Activated CD8-positive, alpha-beta memory T cell treated with anti-CD3 and anti-CD28 coated beads, Interleukin-2, amount 50 U/mL, for 24 hours (primary cell): ENCODE measurements around the gene PALLD.

ENCODE experiments used
- DNase-seq: peaks from one replicate; pipeline ENCODE4 v3.0.0-alpha.2; 2020; ENCODE audit errors: extremely low read depth

The PALLD gene

GRCh38 chr4:168877511-168878491 is 380.9 kb downstream of the PALLD start:
- no peak for DNase-seq

- DNase-seq = no peak
These were observed 381.8 kb downstream of the PALLD start for GRCh38 chr4:168878623-168879022.

GRCh38 chr4:168879188-168879587 is 382.3 kb downstream of the PALLD start:
- no peak for DNase-seq

GRCh38 chr4:168880072-168880675 is 383.3 kb downstream of the PALLD start:
- DNase-seq = no peak

- DNase-seq = no peak
These were observed 384.2 kb downstream of the PALLD start for GRCh38 chr4:168880811-168881595.

- no peak for DNase-seq
These were observed 385.0 kb downstream of the PALLD start for GRCh38 chr4:168881781-168882420.

GRCh38 chr4:168882650-168883233 is 385.9 kb downstream of the PALLD start:
- no peak for DNase-seq

- DNase-seq = no peak
These were observed 386.7 kb downstream of the PALLD start for GRCh38 chr4:168883513-168883912.

GRCh38 chr4:168884251-168885124 is 387.6 kb downstream of the PALLD start:
- no peak for DNase-seq

GRCh38 chr4:168885400-168885799 is 388.5 kb downstream of the PALLD start:
- no peak for DNase-seq

- no peak for DNase-seq
These were observed 389.5 kb downstream of the PALLD start for GRCh38 chr4:168886351-168886750.

GRCh38 chr4:168887809-168888208 is 391.0 kb downstream of the PALLD start:
- DNase-seq = no peak

- DNase-seq = no peak
These were observed 391.9 kb downstream of the PALLD start for GRCh38 chr4:168888715-168889215.

GRCh38 chr4:168891086-168891485 is 394.2 kb downstream of the PALLD start:
- DNase-seq = no peak

GRCh38 chr4:168891688-168892087 is 394.8 kb downstream of the PALLD start:
- DNase-seq = no peak

- no peak for DNase-seq
These were observed 395.6 kb downstream of the PALLD start for GRCh38 chr4:168892475-168892874.

GRCh38 chr4:168893205-168893604 is 396.4 kb downstream of the PALLD start:
- DNase-seq = no peak

- no peak for DNase-seq
These were observed 397.0 kb downstream of the PALLD start for GRCh38 chr4:168893807-168894206.

GRCh38 chr4:168900080-168900479 is 403.2 kb downstream of the PALLD start:
- DNase-seq = no peak

- DNase-seq = no peak
These were observed 410.4 kb downstream of the PALLD start for GRCh38 chr4:168907119-168907698.
